Kidney glomerular epithelial cell (primary cell): ENCODE results near the gene DIPK1B.

Experiments used
- DNase-seq: peaks from one replicate; lab custom pipeline; 2025; lab: John Stamatoyannopoulos, UW

Gene DIPK1B

GRCh38 chr9:136711751-136712689 is at the start of gene DIPK1B:
Gene DIPK1B, plus strand, starts transcription at chr9:136712572. Its CDS starts 94 bp downstream, at chr9:136712666.
- DNase-seq = no peak

- DNase-seq = no peak
Observed at GRCh38 chr9:136662656-136663581, 49.5 kb upstream of the DIPK1B start, which contains the start of gene EGFL7. Gene EGFL7, plus strand, starts transcription at chr9:136662916. Its CDS starts 5,367 bp downstream, at chr9:136668283.

GRCh38 chr9:136664000-136664915 is 48.1 kb upstream of the DIPK1B start:
- no peak for DNase-seq

- no peak for DNase-seq
Observed at GRCh38 chr9:136665111-136665703, 47.2 kb upstream of the DIPK1B start.

- DNase-seq = no peak
Observed at GRCh38 chr9:136665704-136666371, 46.5 kb upstream of the DIPK1B start.

DNA sequence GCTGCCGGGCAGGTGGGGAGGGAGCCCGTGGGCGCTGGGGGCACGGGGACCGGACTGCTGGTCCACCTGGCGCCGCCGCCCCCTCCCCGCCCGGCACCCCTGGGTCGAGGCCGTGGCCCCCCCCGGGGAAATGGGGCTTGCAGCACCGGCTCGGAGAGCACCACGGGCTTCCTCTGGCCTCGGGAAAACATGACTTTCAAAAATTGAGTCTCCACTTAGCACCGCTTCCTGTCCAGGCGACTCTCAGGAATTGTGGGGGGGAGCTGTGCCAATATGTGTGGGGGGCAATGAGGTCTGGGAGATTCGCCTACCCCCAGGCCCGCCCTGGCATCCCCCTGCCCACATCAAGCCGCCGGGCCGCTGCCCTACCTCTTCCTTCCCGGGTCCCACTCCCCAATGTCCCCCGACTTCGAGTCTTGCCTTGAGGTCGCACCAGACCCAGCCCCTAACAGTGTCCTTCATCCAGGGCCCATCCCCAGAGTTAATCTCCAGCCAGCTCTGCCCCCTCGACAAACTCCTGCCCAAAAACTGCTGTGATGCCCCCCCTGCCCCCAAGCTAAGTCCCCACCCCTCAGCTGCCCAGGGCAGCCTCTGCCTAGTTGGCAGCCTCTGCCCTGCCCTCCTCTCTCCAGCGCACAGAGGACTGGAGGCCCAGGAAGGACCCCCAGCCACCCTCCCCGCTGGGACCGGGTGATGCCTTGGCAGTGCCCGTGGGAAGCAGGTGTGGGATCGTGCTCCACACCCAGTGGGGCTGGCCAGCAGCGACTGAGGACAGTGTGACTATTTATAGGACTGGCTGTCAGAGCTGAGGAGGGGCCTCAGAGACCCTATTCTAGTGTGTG is 45.8 kb upstream of the DIPK1B start:
- DNase-seq = no peak

- no peak for DNase-seq
Observed at GRCh38 chr9:136667214-136667939, 45.0 kb upstream of the DIPK1B start.

DNA sequence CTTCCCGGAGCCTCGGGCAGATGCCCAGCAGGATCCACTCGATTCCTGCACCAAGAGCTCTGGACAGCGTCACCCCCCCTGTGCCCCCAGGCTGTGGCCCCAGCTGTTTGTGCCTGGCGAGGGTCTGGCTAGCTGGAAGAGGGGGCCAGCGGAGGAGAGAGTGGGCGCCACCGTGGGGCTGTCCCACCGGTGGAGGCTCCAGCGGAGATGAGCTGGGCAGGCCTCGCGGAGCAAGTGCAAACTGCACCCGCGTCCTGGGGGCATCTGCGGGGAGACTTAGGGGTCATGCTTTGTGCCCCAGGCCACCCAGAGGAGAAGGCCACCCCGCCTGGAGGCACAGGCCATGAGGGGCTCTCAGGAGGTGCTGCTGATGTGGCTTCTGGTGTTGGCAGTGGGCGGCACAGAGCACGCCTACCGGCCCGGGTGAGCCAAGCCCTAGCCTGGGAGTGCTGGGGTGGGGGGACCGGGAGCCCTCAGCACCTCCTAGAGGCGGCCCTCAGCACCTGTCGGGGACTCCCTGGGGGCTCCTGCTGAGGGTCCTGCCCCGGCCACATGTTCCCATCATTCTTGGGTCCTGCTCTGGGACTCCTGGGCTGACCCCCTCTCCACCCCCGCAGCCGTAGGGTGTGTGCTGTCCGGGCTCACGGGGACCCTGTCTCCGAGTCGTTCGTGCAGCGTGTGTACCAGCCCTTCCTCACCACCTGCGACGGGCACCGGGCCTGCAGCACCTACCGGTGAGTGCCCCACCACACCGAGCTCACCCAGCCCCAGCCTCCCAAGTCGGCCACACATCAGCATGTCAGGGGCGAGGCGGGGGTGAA is 44.2 kb upstream of the DIPK1B start:
- DNase-seq = no peak

GRCh38 chr9:136668983-136669790 is 43.2 kb upstream of the DIPK1B start:
- no peak for DNase-seq

DNA sequence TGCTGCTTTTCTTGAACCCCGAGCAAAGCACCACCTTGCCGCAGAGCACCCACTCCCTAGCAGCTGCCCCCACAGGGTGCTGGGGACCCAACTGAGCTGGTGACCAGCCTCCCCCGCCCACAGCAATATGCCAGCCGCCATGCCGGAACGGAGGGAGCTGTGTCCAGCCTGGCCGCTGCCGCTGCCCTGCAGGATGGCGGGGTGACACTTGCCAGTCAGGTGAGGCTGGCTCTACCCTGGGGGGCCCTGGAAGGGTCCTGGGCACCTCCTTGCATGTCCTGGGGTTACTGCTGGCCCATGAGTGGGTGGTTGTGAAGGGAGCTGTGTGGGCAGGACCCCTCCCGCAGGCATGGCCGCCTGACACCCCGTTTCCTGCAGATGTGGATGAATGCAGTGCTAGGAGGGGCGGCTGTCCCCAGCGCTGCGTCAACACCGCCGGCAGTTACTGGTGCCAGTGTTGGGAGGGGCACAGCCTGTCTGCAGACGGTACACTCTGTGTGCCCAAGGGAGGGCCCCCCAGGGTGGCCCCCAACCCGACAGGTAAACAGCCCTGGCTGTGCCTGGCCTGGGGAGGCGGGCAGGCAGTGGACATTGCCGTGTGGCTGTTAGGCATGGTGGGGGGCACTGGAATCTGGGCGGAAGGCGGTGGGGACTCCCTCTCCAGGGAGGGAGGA is 42.4 kb upstream of the DIPK1B start:
- DNase-seq = no peak

GRCh38 chr9:136670576-136671253 is 41.7 kb upstream of the DIPK1B start:
- no peak for DNase-seq

DNA sequence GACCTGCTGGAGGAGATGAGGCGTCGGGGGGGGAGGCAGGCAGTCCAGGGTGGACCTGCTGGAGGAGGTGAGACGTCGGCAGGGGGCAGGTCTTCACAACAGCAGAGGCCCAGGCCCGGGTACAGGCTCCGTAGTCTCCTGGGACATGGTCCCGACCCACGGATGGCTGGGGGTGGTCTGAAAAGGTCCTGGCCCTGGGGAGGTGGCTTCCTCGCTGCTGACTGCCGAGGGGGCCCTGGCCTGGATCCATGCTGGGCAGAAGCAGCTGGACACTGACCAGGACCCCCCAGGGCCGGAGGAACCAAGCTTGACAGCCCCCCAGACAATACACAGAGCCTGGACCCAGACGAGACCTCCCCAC is 41.1 kb upstream of the DIPK1B start:
- no peak for DNase-seq

DNA sequence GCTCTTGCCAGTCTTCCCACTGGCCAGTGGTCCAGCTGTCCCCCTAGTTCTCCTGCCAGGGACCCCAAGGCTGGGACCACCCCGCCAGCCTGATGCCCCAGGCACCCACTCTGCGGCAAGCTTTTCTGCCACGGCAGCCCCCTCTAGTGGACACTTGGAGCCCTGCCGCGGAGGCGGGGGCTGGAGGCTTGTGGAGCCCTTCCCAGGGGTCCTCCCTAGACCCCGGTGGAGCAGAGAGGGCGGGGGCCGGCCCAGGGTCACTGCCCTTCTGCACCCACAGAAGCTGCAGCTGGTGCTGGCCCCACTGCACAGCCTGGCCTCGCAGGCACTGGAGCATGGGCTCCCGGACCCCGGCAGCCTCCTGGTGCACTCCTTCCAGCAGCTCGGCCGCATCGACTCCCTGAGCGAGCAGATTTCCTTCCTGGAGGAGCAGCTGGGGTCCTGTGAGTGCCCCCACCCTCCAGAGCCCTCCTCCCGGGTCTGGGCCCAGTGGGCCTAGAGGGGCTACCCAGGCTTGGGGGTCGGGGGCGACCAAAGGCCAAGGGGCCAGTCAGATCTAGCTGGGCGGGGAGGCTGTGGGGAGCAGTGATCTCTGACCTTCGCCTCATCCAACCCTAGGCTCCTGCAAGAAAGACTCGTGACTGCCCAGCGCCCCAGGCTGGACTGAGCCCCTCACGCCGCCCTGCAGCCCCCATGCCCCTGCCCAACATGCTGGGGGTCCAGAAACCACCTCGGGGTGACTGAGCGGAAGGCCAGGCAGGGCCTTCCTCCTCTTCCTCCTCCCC is 40.5 kb upstream of the DIPK1B start:
- no peak for DNase-seq

DNA sequence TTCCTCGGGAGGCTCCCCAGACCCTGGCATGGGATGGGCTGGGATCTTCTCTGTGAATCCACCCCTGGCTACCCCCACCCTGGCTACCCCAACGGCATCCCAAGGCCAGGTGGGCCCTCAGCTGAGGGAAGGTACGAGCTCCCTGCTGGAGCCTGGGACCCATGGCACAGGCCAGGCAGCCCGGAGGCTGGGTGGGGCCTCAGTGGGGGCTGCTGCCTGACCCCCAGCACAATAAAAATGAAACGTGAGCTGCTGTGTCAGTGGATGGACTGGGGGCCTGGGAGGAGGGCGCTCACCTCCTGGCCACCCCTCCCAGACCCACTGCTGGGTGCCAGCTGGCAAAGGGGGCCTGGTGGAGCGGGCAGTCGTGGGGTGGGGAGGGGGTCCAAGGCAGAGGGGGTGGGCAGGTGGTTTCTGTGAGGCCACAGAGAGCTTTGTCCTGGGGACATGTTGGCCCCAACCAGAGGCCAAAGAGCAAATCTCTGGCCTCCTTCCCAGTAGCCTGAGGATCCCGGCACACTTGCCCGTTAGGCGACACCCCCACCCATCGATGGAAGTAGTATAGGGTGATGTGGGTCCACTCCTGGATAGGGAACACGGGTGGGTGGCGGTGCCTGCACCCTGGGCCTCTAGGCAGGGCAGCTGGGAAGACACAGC is 39.8 kb upstream of the DIPK1B start:
- no peak for DNase-seq
